GM19328 (cell line): ENCODE results near the gene MYL6B.
A peak's percentile ranks its signal among the peaks of the same experiment; 100 is the strongest.
"Not testable (repeated sequence)": the region's sequence is repeated elsewhere in the genome, so short reads cannot be mapped to it uniquely, and the experiment has no call there.

ENCODE experiments used
- ATAC-seq: cut with Tn5 transposase; IDR thresholded peaks from one replicate; pipeline ENCODE4 v1.9.1; 2021; ENCODE audit warnings: mild to moderate bottlenecking, moderate library complexity; ENCODE audit not compliant: unreplicated experiment

MYL6B gene

GRCh38 chr12:56163533-56164344, 11.4 kb downstream of the MYL6B start:
- no peak for ATAC-seq

DNA sequence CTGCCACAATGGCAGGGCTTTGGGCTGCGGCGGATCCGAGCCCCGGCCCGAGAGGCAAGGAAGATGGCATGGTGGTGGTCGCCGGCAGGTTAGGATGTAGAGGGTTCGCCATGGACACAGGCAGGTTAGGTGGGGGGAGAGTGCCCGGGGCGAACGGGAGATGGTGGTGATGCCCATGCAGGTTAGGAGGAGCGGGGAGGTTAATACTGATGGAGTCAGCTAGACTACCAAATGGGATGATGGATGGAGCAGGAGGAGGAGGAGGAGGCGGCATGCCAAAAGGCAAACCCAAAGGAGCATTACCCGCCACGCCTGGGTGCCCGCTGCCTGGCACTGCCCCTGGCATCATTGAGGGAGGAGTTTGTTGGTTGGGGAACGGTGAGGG, 11.9 kb downstream of the MYL6B start:
- no peak for ATAC-seq

- no peak for ATAC-seq
Measured at GRCh38 chr12:56165369-56165768, 13.0 kb downstream of the MYL6B start.

- ATAC-seq = no peak
Measured at GRCh38 chr12:56169229-56169759, 16.9 kb downstream of the MYL6B start.

GRCh38 chr12:56172839-56173238, 20.5 kb downstream of the MYL6B start:
- no peak for ATAC-seq

DNA sequence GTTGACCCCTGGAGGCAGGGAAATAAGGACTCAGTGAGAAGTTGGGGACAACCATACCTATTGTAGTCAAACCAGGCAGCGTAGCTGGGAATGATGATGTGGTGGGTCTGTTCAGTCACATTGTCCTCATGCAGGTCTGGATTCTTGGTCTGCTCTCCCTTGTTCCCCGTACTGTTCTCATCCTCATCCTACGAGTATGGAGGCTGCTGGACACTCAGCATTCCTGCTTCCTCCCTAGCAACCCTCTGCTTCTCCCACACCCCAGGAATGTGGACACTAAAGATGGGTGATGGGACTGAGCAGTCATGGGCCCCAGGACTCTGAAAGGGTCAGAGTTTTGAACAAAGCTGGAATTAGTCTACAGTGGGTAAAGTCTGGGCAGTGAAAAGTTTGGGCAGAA, 26.0 kb downstream of the MYL6B start:
- ATAC-seq = no peak

GRCh38 chr12:56186957-56187356, 34.6 kb downstream of the MYL6B start:
- ATAC-seq = no peak

DNA sequence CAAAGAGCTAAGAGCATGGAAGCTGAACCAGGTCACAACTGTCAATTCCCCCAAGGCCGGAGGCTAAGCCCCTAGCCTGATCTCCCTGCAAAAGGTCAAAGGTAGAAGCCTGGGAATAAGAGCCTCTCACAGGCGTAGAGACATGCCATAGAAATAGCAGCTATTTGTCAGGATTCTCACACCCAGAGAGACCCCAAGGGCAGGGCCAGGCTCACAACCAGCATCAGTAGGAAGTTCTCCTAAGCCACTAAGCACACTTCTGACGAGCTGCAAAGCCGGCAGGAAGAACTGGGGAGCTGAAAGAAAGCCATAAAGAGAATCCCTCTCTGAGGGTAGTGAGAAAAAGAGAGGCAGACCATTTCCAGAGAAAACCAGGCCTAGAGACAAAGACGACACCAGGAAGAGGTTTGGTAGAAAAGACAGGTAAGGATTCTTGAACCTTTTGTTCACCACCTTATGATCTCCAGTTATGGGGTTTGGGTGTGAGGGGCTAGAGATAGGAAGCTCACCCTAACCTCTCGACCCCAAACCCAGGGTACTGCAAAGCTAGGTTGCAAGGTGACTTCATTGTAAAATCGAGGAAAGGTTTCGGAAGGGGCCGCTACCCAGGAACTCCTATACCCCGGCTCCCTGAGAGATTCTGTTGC, 35.9 kb downstream of the MYL6B start:
- ATAC-seq = no peak

- ATAC-seq = peak; percentile 9
Measured at GRCh38 chr12:56188778-56189098, 36.4 kb downstream of the MYL6B start.

- ATAC-seq = peak; percentile 60
Measured at GRCh38 chr12:56189099-56189917, 36.9 kb downstream of the MYL6B start, which contains the start of gene SMARCC2. TSS of gene SMARCC2 (minus strand) at chr12:56189483. CDS start at chr12:56189461, 22 bp downstream.

- ATAC-seq = peak; percentile 25
Measured at GRCh38 chr12:56189918-56190694, 37.7 kb downstream of the MYL6B start.

DNA sequence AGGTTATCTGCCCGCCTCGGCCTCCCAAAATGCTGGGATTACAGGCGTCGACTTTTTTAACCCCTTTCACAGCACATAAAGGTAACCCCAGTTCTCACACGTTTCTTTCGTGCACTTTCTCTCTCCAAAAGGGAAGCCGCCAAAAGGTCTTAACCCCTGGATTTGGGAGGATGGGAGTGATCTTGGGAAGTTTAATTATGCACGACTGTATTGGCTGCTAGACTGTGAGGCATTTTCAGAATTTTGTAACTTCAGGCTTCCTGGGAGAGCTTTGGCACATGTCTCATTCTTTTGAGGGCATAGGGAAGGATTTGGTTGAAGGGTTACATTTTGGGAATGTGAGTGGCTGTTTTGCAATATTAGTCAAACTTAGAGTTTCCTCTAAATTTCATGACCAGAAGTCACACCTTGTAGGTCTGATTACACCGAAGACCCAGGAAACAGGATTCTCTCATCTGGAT, 38.3 kb downstream of the MYL6B start:
- no peak for ATAC-seq

- ATAC-seq = no peak
Measured at GRCh38 chr12:56192582-56192981, 40.2 kb downstream of the MYL6B start.

- no peak for ATAC-seq
Measured at GRCh38 chr12:56193025-56193578, 40.7 kb downstream of the MYL6B start.

GRCh38 chr12:56196818-56197550, 44.6 kb downstream of the MYL6B start:
- ATAC-seq = not testable (repeated sequence)

GRCh38 chr12:56197921-56198635, 45.7 kb downstream of the MYL6B start:
- no peak for ATAC-seq

GRCh38 chr12:56198836-56199235, 46.4 kb downstream of the MYL6B start:
- no peak for ATAC-seq

DNA sequence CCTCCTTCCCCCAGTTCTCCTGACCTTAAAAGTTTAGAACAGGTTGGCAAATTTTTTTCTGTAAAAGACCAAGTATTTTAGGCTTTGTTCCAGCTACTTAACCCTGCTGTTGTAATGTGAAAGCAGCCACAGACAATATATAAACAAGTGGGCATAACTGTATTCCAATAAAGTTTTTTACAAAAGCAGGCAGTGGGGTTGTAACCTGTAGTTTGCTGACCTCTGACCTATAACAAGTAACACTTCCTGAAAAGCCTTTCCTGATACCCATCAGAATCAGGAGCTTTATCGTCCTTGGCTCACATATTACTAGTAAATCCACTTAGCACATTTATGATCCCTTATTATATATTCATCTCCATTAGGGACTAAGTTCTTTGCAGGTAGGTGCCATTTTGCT, 50.0 kb downstream of the MYL6B start:
- ATAC-seq = no peak

- ATAC-seq = no peak
Measured at GRCh38 chr12:56202838-56203237, 50.5 kb downstream of the MYL6B start.
